ENCODE results near the gene TMEM31.

DNA sequence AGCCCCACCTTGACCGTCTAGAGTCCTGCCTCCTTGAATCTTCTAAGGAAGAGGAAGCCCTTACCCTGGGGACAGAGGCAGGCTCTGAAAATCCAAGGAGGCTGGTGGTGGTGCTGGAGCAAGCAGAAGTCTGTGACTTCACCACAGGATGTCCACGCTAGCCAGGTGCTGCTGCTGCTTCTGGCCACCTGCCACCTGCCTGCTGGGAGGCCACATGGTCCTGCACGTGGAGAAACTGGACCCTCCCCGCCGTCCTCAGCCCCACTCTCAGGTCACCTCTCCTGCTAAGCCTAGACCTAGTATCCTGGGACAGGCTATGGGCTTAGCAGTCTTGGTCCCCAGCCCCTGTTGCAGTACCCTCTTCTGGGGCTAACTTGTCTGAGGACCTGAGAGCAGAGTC is 15.8 kb downstream of the TMEM31 start:
- no peak for TF ChIP-seq POLR2A (IDR thresholded peaks at IDR 0.05)
- TF ChIP-seq, protein P1, sequence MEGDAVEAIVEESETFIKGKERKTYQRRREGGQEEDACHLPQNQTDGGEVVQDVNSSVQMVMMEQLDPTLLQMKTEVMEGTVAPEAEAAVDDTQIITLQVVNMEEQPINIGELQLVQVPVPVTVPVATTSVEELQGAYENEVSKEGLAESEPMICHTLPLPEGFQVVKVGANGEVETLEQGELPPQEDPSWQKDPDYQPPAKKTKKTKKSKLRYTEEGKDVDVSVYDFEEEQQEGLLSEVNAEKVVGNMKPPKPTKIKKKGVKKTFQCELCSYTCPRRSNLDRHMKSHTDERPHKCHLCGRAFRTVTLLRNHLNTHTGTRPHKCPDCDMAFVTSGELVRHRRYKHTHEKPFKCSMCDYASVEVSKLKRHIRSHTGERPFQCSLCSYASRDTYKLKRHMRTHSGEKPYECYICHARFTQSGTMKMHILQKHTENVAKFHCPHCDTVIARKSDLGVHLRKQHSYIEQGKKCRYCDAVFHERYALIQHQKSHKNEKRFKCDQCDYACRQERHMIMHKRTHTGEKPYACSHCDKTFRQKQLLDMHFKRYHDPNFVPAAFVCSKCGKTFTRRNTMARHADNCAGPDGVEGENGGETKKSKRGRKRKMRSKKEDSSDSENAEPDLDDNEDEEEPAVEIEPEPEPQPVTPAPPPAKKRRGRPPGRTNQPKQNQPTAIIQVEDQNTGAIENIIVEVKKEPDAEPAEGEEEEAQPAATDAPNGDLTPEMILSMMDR (IDR thresholded peaks at IDR 0.05 in 8 of 11, conservative IDR thresholded peaks at IDR 0.05 in 3 of 11), result no peak
- no peak for TF ChIP-seq POLR2AphosphoS5 (IDR thresholded peaks at IDR 0.05)

All from spleen (tissue), 7 donors.